DOHH2 (cell line): ENCODE data around the gene RNF39.

Source experiments
- CTCF ChIP-seq: fragments of 200-600 bp; sonication (generic); IDR thresholded peaks from one replicate; pipeline ENCODE4 v1.5.1; 2014; ENCODE audit warnings: antibody characterized with exemption, mild to moderate bottlenecking, low read depth, low read length; ENCODE audit not compliant: poor library complexity, severe bottlenecking
- EZH2phosphoT487 ChIP-seq: fragments of 200-600 bp; sonication (generic); IDR thresholded peaks from 2 replicates; pipeline ENCODE4 v1.6.1; 2017; ENCODE audit warnings: borderline replicate concordance, mild to moderate bottlenecking, antibody characterized with exemption, low read length, moderate library complexity, mixed read lengths

GRCh38 chr6:30113003-30113759 is 37.6 kb upstream of the RNF39 start, which contains the start of gene TRIM31:
- TF ChIP-seq CTCF (no peak), EZH2phosphoT487 (no peak)
